MG63 (cell line): ENCODE data around the gene MPL. TPM values are rescaled to one million over a fixed set of nuclear protein-coding genes. Genes with fewer than 3 reads are reported as not detected.
A peak's percentile ranks its signal among the peaks of the same experiment; 100 is the strongest.

Experiments used
- DNase-seq: peaks from one replicate; pipeline ENCODE4 v3.0.0-alpha.2; 2020
- H3K27me3 ChIP-seq: fragments of 250-450 bp; sonication (Bioruptor Pico); 2 replicates; pipeline ENCODE4 v1.5.1; 2020; ENCODE audit warnings: mild to moderate bottlenecking, moderate library complexity
- H3K36me3 ChIP-seq: fragments of 250-450 bp; sonication (Bioruptor Pico); 2 replicates; pipeline ENCODE4 v1.5.1; 2020; ENCODE audit warnings: mild to moderate bottlenecking, moderate library complexity
- H3K4me3 ChIP-seq: fragments of 250-450 bp; sonication (Bioruptor Pico); 2 replicates; pipeline ENCODE4 v1.5.1; 2020; ENCODE audit warnings: mild to moderate bottlenecking, moderate library complexity
- H3K9me3 ChIP-seq: fragments of 250-450 bp; sonication (Bioruptor Pico); 2 replicates; pipeline ENCODE4 v1.5.1; 2020; ENCODE audit warnings: mild to moderate bottlenecking, moderate library complexity
- total RNA-seq: library from RNA; depleted of rRNA; stranded (reverse); fragments of >200 nt; shearing (Covaris generic); gene quantifications from 2 replicates; pipeline ENCODE4 v1.2.3, GENCODE V29; 2014; ENCODE audit warnings: low replicate concordance

Gene MPL
- total RNA-seq, 1 experiment from 2014 or later, result not detected

DNA sequence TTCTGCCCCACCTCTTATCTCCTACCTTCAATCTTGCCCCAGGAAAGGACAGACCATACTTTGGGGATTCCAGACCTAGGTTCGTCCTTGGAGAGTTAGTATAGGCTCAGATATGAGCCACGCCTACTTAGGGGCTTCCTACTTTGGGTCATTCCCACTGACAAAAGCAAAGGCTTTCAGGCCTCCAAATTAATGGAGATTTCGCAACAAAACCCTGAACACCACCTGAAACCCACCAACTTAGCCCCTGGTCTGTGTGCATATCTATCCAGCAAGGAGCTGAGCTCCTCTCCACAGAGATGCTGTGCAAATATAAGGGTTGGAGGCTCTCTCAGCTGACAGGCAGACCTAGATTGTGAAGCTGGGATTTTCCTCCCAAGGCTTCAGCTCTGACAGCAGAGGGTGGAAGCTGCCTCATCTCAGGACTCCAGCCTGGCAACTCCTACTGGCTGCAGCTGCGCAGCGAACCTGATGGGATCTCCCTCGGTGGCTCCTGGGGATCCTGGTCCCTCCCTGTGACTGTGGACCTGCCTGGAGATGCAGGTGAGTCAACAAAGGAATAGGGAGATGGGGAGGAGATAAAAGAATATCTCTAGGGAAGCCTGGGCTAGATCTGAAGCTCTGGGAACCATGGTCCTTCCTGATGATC, 2.1 kb downstream of the MPL start:
- H3K9me3 ChIP-seq, result no peaks in the 10 kb centered on the region
- no peak for DNase-seq
- no peaks in the 10 kb centered on the region for H3K27me3 ChIP-seq
- H3K36me3 ChIP-seq, result no peaks in the 10 kb centered on the region
- no peak overlapping the region for H3K4me3 ChIP-seq

DNA sequence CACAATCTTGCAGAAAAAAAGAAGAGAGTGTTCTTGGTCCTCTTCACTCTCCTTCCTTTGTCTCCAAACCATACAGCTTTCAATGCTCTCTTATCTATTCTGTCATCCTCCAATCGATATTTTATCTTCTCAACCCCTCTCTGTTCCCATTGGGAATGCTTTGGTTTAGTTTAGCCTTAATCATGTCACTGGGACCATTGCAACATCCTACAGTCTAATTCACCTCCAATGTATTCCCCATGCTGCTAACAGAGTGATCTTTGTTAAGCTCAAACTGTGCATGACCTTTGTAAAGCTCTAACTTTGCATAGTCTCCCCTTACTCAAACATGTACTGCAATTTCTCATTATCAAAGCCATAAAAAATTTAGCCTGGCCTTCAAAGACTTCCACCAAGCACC, 2.9 kb downstream of the MPL start:
- no peaks in the 10 kb centered on the region for H3K36me3 ChIP-seq
- no peak for DNase-seq
- H3K4me3 ChIP-seq, result no peak overlapping the region
- H3K9me3 ChIP-seq, result no peaks in the 10 kb centered on the region
- no peaks in the 10 kb centered on the region for H3K27me3 ChIP-seq

DNA sequence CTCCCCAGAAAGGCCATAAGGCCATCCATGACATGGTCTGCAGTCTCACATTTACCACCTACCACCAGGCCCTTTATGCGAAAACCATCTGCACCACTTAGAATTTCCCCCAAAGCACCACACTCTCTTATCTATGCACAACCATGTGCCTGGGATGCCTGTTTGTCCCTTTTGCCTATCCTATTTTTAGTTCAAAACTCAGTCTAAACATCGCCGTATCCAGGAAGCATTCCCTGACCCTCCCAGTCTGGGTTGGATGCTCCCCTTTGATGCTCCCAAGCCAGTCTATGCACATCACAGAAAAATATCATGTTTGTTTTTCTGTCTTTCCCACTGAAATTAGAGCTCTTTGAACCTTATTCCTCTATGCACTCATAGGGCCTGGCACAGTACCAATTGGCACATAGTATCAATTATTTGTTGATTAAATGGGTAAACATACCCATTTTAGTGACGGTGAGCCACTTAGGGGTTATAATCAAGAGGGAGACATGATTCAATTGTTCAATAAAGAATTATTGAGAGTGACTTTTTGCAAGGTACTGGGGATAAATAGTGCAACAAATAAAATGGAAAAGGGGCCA, 6.7 kb downstream of the MPL start:
- no peak overlapping the region for H3K4me3 ChIP-seq
- H3K9me3 ChIP-seq, result no peaks in the 10 kb centered on the region
- no peaks in the 10 kb centered on the region for H3K36me3 ChIP-seq
- no peaks in the 10 kb centered on the region for H3K27me3 ChIP-seq
- DNase-seq, result no peak

DNA sequence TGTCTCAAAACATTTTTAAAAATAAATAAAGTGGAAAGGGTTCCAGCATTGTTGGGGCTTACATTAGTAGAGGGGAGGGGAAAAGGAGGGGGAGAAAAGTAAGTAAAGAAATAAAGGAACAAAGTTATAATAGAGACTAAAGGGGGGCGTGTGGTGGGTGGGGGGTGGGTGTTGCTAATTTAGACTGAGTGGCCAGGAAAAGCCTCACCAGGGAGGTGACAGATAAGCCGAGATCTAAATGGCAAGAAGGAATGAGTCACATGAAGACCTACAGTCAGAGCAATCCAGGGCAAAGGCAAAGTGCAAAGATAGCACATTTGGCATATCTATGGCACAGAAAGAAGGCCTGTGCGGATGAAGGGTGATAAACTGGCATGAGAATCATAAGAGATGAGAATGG, 7.5 kb downstream of the MPL start:
- Histone ChIP-seq H3K36me3 (no peaks in the 10 kb centered on the region), H3K27me3 (no peaks in the 10 kb centered on the region), H3K9me3 (no peaks in the 10 kb centered on the region), H3K4me3 (no peak overlapping the region)
- no peak for DNase-seq

DNA sequence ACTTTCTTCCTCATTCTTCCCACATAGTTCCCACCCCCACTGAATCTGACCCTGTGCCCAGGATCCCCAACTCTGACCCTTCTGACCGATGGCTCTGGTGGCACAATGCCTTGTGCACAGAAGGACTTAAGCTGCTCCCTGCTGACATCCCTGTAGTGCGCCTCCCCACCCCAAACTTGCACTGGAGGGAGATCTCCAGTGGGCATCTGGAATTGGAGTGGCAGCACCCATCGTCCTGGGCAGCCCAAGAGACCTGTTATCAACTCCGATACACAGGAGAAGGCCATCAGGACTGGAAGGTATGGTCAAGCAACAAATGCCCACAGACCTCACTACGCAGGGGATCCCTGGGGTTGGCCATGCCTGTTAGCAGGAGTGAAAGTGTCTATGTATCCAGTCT, 9.0 kb downstream of the MPL start:
- Histone ChIP-seq H3K4me3 (no peak overlapping the region), H3K36me3 (no peaks in the 10 kb centered on the region), H3K27me3 (no peaks in the 10 kb centered on the region), H3K9me3 (no peaks in the 10 kb centered on the region)
- DNase-seq, result no peak

DNA sequence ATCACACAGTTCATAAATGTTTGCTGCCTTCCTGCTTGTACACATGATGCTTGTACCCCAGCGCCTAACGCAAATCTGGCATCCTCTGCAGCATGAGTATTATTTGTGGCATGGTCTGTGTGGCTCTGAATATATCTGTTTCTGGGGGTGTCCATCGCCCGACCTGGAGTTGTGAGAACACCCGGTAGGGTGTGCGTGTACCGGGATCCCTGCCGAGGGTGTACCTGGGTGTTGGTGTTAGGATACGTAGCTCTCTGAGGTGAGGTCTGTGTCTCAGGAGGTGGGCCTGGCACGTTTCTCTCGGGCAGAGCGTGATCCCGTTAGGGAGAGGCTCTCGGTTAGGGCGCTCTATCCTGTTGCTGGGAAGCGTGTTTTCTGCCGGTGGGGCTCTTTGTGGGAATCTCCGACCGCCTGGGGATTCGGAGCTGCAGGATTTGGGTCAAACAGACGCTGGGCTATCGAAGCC, 10.8 kb downstream of the MPL start:
- peak overlapping the region; percentile 37 for H3K4me3 ChIP-seq

DNA sequence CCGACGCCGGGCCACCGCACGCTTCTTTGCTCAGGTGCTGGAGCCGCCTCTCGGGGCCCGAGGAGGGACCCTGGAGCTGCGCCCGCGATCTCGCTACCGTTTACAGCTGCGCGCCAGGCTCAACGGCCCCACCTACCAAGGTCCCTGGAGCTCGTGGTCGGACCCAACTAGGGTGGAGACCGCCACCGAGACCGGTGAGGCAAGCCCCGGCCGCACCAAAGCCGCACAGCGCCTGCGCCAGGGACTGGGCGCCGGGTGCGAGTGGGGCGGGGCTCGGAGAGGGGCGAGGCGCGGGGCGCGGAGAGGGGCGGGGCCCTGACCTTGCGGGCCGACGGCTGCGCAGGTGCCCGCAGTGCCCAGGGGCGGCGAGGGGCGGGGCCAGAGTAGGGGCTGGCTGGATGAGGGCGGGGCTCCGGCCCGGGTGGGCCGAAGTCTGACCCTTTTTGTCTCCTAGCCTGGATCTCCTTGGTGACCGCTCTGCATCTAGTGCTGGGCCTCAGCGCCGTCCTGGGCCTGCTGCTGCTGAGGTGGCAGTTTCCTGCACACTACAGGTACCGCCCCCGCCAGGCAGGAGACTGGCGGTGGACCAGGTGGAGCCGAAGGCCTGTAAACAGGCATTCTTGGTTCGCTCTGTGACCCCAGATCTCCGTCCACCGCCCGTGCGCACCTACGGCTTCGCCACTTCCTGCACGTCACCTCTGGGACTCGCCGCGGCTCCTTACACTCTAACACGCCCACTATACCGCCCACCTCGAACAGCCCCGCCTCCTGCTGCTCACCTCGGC, 11.4 kb downstream of the MPL start:
- Histone ChIP-seq H3K9me3 (no peaks in the 10 kb centered on the region), H3K27me3 (no peaks in the 10 kb centered on the region), H3K36me3 (no peaks in the 10 kb centered on the region), H3K4me3 (peak overlapping the region; percentile 37)
- peak; percentile 46 for DNase-seq

More for the DNA sequence above, 10.8 kb downstream of the MPL start:
- DNase-seq, result no peak
- H3K36me3 ChIP-seq, result no peaks in the 10 kb centered on the region
- no peaks in the 10 kb centered on the region for H3K9me3 ChIP-seq
- no peaks in the 10 kb centered on the region for H3K27me3 ChIP-seq

DNA sequence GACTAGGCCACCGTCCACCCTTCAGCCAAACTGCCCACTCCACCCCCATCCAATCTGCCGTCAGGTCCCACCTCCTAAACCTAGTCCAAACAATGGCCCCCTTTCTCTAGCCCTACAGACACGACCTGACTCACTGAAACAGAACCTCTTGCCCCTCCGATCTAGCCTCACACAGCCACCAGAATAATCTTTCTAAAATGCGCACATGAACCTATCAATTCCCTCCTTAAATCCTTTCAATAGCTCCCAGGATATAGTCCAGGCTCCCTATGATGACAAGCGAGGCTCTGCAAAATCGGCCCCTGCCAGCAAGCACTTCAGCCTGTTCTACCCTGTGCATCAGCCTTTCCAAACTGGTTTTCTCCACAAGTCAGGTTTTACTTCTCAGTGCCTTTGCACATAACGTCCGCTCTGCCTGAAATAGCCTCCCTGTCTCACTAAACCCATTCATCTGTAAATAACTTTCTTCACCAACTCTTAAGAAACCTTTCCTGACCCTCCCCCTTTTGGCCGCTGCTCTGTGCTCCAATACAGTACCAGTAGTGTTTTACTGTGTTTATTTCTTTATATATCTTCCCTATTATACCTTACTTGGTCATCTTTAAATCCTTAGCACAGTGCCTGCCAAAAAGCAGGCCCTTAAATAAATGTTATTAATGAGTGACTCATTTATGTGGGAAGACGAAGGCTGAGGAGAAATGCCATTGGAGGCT, 12.1 kb downstream of the MPL start:
- Histone ChIP-seq H3K9me3 (no peaks in the 10 kb centered on the region), H3K27me3 (no peaks in the 10 kb centered on the region), H3K36me3 (no peaks in the 10 kb centered on the region), H3K4me3 (no peak overlapping the region)
- peak; percentile 77 for DNase-seq

DNA sequence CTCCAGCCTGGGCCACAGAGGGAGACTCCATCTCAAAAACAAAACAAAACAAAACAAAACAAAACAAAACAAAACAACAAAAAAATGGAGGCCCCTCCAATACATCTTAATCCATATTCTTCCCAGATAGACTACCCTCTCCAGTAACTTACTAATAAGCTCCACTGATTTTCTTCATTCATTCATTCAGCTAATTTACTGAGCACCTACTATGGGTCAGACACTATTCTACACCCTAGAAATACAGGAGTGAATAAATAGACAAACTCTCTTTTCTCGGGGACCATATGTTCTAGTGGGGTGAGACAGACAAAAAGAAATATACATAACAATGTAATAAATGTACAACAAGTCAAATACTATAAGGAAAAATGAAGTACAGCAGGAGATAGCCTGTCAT, 13.4 kb downstream of the MPL start:
- Histone ChIP-seq H3K27me3 (no peaks in the 10 kb centered on the region), H3K36me3 (no peaks in the 10 kb centered on the region), H3K4me3 (no peak overlapping the region), H3K9me3 (no peaks in the 10 kb centered on the region)
- no peak for DNase-seq

DNA sequence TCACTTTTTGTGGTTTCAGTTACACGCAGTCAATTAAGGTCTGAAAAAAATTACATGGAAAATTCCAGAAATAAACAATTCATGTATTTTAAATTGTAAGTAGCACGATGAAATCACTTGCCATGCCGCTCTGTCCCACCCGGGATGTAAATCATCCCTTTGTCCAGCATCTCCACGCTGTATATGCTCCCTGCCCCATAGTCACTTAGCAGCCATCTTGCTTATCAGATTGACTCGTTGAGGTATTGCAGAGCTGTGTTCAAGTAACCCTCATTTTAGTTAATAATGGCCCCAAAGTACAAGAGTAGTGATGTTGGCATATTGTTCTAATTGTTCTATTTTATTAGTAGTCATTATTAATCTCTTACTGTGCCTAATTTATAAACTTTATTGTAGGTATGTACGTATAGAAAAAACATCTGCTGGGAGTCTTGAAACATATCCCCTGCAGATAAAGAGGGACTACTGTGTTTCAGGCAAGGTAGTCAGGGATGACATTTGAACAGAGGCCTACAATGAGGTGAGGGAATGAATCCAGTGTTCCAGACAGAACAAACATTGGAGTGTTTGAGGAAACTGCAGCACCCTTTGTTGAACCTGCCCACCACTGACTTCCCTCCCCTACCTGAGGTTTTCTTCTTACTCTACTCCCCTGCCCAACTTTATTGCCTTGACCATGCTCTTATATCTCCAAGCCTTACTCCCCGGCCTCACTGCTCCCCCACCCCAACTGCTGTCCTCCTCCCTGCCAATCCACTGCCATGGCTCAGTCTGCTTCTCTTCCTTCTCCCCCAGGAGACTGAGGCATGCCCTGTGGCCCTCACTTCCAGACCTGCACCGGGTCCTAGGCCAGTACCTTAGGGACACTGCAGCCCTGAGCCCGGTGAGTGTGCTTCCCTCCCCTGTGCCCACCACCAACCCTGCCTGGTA, 14.1 kb downstream of the MPL start:
- H3K9me3 ChIP-seq, result no peaks in the 10 kb centered on the region
- no peak for DNase-seq
- H3K36me3 ChIP-seq, result no peaks in the 10 kb centered on the region
- H3K27me3 ChIP-seq, result no peaks in the 10 kb centered on the region
- no peak overlapping the region for H3K4me3 ChIP-seq

DNA sequence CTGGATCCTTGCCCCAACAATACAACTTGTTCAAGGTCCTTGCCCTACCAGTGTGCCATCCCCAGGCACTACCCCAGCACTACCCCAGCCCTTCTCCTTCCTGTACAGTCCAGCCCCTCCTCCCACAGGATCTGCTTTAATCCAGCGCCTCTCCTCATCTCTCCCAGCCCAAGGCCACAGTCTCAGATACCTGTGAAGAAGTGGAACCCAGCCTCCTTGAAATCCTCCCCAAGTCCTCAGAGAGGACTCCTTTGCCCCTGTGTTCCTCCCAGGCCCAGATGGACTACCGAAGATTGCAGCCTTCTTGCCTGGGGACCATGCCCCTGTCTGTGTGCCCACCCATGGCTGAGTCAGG, 14.7 kb downstream of the MPL start:
- no peaks in the 10 kb centered on the region for H3K27me3 ChIP-seq
- H3K4me3 ChIP-seq, result no peak overlapping the region
- peaks cover 5% of the 10 kb centered on the region; the same call in 1 of the 2 replicates for H3K36me3 ChIP-seq
- H3K9me3 ChIP-seq, result no peaks in the 10 kb centered on the region
- DNase-seq, result no peak

DNA sequence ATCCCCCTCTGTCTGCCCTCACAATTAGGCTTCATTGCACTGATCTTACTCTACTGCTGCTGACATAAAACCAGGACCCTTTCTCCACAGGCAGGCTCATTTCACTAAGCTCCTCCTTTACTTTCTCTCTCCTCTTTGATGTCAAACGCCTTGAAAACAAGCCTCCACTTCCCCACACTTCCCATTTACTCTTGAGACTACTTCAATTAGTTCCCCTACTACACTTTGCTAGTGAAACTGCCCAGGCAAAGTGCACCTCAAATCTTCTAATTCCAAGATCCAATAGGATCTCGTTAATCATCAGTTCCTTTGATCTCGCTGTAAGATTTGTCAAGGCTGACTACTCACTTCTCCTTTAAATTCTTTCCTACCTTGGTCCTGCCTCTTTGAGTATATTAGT, 15.3 kb downstream of the MPL start:
- Histone ChIP-seq H3K9me3 (no peaks in the 10 kb centered on the region), H3K36me3 (peaks cover 5% of the 10 kb centered on the region; the same call in 1 of the 2 replicates), H3K27me3 (no peaks in the 10 kb centered on the region), H3K4me3 (no peak overlapping the region)
- no peak for DNase-seq

DNA sequence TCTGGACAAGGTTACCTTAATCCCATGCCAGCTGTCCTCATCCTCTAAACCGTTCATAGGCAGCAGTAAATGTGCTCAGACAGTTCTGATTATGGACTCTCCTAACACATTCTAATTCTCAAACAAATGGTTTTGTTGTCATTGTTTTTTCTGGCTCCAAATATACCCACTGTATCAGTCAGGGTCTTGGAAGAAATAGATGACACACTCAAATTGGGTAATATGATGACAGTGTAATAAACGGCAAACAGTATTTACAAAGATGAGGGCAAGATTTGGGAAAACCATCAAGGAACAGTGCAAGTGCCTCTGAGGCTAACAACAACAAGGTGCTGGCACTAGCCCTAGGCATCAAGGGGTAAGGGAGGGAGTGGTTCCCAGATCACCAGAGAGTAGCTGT, 16.9 kb downstream of the MPL start:
- peak; percentile 58 for DNase-seq
- no peaks in the 10 kb centered on the region for H3K27me3 ChIP-seq

DNA sequence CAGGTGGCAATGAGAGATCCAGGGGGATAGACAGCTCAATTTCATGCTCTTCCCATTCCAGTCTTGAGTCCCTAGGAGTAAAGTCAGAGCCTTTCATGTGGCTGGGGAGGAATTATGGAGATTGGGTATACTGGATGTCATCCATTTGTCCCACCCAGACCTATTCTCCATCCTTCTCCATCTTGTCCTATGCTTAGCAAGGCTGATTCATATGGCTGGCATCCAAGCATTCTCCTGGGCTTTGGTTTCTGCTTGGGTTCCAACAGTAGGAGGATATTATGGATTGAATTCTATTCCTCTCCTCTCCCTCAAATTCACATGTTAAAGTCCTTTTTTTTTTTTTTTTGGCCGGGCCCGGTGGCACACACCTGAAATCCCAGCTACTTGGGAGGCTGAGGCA, 17.3 kb downstream of the MPL start:
- peak; percentile 69 for DNase-seq
- H3K36me3 ChIP-seq, result peaks cover 15% of the 10 kb centered on the region
- no peaks in the 10 kb centered on the region for H3K9me3 ChIP-seq
- H3K27me3 ChIP-seq, result no peaks in the 10 kb centered on the region
- no peak overlapping the region for H3K4me3 ChIP-seq

More for the DNA sequence above, 16.9 kb downstream of the MPL start:
- Histone ChIP-seq H3K36me3 (peaks cover 10% of the 10 kb centered on the region), H3K9me3 (no peaks in the 10 kb centered on the region), H3K4me3 (no peak overlapping the region)

DNA sequence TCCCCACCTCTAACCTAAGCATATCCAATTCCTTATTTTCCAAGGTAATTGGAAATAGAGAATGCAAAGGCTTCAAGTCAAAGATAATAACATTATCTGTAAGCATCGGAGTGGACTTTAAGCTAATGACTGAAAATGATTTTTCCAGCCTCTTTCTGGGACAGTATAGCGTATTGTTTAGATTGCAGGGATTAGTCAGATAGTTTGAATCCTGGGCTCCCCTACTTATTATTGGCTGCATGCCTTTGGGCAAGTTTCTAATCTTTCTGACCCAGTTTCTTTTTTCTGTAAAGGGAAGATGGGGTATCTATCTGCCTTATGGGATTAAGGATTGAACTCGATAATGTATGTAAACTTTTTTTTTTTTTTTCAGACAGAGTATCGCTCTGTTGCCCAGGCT, 19.6 kb downstream of the MPL start:
- Histone ChIP-seq H3K9me3 (no peaks in the 10 kb centered on the region), H3K36me3 (peaks cover 38% of the 10 kb centered on the region), H3K27me3 (no peaks in the 10 kb centered on the region), H3K4me3 (no peak overlapping the region)
- DNase-seq, result no peak

DNA sequence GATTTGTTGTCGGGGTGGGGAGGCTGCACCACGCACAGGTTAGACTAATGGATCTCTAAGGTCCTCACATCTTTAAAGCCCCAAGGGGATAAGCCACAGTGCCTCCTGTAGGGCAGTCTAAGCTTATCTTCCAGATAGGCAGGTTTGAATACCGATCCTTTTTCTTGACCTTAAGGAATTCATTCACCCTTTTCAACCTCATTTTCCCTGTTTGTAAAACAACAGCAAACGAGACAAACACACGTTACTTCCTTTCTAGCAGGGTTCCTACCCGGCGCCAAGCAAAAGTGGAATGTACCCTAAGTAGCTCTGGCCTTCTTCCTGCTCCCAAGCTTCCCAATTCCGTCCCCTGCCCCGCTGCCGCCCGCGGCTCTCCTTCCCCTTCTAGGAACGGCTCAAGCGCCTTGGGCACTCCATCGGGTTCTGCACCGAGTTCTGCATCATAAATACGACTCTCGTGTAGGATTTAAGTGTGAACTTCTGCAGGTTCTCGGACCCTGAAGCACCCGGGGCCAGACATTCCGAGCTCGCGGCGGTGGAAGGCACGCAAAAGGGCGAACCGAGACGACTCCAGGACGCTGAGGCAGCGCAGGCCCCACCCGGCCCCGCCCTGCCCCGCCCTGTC, 20.6 kb downstream of the MPL start:
- Histone ChIP-seq H3K36me3 (peaks cover 44% of the 10 kb centered on the region), H3K4me3 (peak overlapping the region; percentile 89), H3K9me3 (no peaks in the 10 kb centered on the region), H3K27me3 (no peaks in the 10 kb centered on the region)
- DNase-seq, result no peak
